ENCODE results near the gene ETV6.

- TF ChIP-seq POLR2A (IDR thresholded peaks at IDR 0.05; ENCODE audit: low read depth, low read length) = no peak
- TF ChIP-seq POLR2AphosphoS5 (IDR thresholded peaks at IDR 0.05; ENCODE audit: low read depth, low read length) = no peak
- TF ChIP-seq TAF1 (IDR thresholded peaks at IDR 0.05; ENCODE audit: borderline replicate concordance, low read depth, low read length) = no peak
Measured at GRCh38 chr12:11902525-11902875, 253.0 kb downstream of the ETV6 start.

All from GM12892 (cell line).